AML-193 (cell line): ENCODE results near the gene TENM4.

Experiments used
- DNase-seq, 2 experiments: peaks; one replicate each; lab custom pipeline; 2025; lab: John Stamatoyannopoulos, UW

Gene TENM4

GRCh38 chr11:78935398-78936068 is 505.3 kb downstream of the TENM4 start:
- no peak for DNase-seq

- DNase-seq: no peak
These were observed 507.5 kb downstream of the TENM4 start for GRCh38 chr11:78933350-78933749.

- DNase-seq: no peak
These were observed 508.1 kb downstream of the TENM4 start for GRCh38 chr11:78932757-78933156.

GRCh38 chr11:78931891-78932290 is 508.9 kb downstream of the TENM4 start:
- no peak for DNase-seq

- DNase-seq: no peak
These were observed 509.9 kb downstream of the TENM4 start for GRCh38 chr11:78930810-78931523.

GRCh38 chr11:78929906-78930220 is 511.0 kb downstream of the TENM4 start:
- DNase-seq: no peak

- no peak for DNase-seq
These were observed 511.5 kb downstream of the TENM4 start for GRCh38 chr11:78929207-78929905.

GRCh38 chr11:78927511-78927910 is 513.3 kb downstream of the TENM4 start:
- DNase-seq: no peak

GRCh38 chr11:78926633-78927338 is 514.0 kb downstream of the TENM4 start:
- DNase-seq: no peak

GRCh38 chr11:78925387-78925786 is 515.4 kb downstream of the TENM4 start:
- no peak for DNase-seq

GRCh38 chr11:78922859-78923625 is 517.8 kb downstream of the TENM4 start:
- no peak for DNase-seq

- no peak for DNase-seq
These were observed 519.3 kb downstream of the TENM4 start for GRCh38 chr11:78921509-78921908.

GRCh38 chr11:78920329-78920728 is 520.5 kb downstream of the TENM4 start:
- DNase-seq: no peak

- no peak for DNase-seq
These were observed 524.1 kb downstream of the TENM4 start for GRCh38 chr11:78916759-78917158.

- no peak for DNase-seq
These were observed 526.3 kb downstream of the TENM4 start for GRCh38 chr11:78914503-78914902.

GRCh38 chr11:78912778-78913177 is 528.1 kb downstream of the TENM4 start:
- no peak for DNase-seq

GRCh38 chr11:78910322-78910721 is 530.5 kb downstream of the TENM4 start:
- no peak for DNase-seq

GRCh38 chr11:78909386-78909785 is 531.4 kb downstream of the TENM4 start:
- no peak for DNase-seq

GRCh38 chr11:78907636-78908035 is 533.2 kb downstream of the TENM4 start:
- DNase-seq: no peak

GRCh38 chr11:78906566-78906965 is 534.3 kb downstream of the TENM4 start:
- no peak for DNase-seq

- no peak for DNase-seq
These were observed 535.1 kb downstream of the TENM4 start for GRCh38 chr11:78905756-78906155.
